ENCODE results near the gene CUL5.
"Not testable (repeated sequence)": the region's sequence is repeated elsewhere in the genome, so short reads cannot be mapped to it uniquely, and the experiment has no call there.

The CUL5 gene

DNA sequence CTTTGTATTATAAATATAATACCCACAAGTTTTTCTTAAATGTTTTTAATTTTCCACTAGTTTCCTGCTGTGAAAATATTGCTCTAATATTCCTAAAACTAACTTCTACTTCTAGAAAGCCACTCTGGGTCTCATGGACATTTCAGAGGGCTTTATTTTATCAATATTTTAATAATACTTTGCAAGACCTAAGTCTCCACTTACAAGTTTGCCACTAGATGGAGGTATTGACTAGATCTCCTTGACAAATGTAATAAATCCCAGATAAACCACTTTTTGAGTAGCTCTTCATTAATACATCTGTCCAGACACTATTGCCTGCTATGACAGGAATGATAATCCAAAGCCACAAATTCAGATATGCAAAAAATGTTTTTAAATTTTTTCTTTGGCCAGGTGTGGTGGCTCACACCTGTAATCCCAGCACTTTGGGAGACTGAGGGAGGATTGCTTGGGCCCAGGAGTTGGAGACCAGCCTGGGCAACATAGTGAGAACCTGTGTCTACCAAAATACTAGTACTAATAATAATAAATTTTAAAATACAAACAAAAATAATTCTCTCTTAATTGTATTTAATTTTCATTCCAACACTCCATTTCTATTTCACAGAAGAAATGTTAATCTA is 109.2 kb downstream of the CUL5 start:
- peak; percentile 33 for DNase-seq

DNA sequence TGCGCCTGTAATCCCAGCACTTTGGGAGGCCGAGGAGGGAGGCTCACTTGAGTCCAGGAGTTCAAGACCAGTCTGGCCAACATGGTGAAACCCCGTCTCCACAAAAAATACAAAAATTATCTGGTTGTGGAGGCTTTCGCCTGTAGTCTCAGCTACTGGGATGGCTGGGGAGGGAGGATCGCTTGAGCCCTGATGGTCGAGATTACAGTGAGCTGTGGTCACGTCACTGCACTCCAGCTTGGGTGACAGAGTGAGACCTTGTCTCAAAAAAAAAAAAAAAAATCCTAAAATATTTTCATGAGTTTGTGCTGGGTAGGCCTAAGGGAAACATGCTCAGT is 112.2 kb downstream of the CUL5 start:
- DNase-seq, result not testable (repeated sequence)

DNA sequence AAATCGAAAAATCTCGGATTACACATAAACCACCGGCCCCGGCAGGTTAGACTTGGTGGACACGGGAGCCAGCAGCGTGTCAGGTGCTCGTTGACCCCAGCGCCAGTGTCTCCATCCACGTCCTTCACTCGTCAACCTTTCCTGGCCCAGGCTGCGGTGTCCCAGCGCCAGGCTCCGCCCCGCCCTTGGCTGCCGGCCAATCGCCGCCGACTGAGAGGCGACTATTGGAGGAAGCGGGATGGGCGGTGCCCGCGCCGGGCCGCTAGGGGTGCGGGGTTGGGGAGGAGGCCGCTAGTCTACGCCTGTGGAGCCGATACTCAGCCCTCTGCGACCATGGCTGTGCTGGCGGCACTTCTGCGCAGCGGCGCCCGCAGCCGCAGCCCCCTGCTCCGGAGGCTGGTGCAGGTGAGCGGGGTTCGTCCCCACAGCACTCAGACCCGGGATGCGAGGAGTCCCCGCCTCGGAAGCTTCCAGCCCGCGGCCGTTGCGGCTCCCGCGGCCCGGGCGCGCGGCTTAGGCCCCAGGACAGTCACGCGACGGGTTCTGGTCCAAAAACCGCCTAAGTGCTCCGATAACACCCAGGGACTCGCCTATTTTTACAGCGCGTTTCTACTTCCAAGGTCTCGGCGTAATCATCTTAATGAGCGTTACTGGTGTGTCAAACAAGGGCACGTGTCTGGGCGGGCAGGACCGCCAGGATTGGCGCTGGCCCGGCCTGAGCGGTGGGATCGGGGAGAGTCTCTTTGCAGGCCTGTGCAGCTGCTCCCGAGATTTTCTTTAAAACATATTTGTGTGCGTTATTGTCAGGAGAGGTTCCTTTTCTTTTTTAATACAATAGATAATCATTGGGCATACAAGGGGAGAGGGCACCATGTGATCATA is 112.8 kb downstream of the CUL5 start, which contains the start of gene ACAT1:
Gene ACAT1, plus strand, starts transcription at position 294 of the 882 bp plus-strand sequence. Its CDS starts 40 bp downstream, at position 334.
- peak; percentile 81 for DNase-seq

DNA sequence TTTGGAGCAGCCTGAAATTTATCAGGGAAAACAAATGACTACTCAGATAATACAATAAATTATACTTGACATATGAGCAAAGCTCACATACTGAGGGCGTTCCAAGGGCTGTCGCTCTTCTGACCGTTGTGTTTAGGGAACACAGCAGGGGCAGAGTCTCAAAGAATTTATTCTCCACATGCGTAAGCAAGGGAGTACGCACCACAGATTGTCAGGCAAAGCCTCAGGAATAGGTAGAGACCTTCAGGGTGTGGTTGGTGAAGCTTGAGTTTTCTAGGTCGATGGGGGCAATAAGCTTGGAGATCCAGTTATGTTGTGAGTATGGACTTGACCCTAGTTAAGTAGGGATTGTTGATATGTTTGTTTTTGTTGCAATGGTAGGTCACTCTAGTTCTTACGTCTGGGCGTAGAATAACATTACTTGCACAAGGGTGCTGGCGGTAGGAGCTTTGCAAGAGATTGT is 113.5 kb downstream of the CUL5 start:
- no peak for DNase-seq

DNA sequence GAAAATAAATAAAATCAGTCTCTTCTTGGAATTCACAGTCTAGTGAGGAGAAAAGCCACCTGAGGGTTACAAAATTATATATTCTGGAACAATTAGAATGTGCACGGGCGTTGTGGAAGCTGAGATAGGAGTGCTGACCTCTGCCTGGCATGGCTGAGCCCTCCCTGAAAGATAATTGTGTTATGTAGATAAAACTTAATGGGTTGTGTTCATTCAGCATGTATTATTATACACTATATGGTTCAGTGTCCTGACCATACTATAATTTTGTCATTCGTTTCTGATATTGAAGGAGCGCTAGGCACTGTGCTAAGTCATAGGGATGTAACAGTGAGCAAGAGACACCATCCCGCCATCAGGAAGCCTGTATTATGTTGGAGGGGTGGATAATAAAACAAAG is 116.4 kb downstream of the CUL5 start:
- no peak for DNase-seq

DNA sequence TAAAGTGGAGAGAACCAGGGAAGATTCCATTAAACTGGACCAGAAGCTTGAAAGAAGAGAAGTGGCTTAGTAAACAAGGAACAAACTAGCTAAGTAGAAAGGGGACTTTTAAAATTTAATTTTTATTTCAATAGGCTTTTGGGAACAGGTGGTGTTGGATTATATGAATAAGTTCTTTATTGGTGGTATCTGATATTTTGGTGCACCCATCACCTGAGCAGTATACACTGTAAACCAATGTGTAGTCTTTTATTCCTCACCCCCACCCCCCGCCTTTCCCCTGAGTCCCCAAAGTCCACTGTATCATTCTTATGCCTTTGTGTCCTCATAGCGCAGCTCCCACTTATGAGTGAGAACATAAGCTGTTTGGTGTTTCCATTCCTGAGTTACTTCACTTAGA is 120.1 kb downstream of the CUL5 start:
- no peak for DNase-seq

DNA sequence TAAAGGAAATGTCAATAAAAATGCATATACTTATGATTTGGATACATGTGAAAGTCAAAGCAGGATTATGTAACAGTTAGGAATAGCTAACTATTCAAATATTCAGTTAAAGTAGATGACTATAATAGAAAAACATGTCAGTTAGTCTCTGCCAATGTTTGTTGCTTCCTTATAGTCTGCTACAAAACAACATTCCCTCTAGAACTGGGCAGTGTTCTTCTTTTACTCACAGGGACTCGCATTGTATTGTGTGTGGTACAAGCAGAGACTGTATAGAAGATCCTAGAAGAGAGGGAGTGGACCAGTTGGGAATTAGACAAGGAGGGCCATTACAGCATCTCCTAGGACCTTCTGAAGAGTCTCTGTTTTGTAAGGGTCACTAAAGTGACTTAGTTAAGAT is 123.3 kb downstream of the CUL5 start:
- DNase-seq, result no peak

DNA sequence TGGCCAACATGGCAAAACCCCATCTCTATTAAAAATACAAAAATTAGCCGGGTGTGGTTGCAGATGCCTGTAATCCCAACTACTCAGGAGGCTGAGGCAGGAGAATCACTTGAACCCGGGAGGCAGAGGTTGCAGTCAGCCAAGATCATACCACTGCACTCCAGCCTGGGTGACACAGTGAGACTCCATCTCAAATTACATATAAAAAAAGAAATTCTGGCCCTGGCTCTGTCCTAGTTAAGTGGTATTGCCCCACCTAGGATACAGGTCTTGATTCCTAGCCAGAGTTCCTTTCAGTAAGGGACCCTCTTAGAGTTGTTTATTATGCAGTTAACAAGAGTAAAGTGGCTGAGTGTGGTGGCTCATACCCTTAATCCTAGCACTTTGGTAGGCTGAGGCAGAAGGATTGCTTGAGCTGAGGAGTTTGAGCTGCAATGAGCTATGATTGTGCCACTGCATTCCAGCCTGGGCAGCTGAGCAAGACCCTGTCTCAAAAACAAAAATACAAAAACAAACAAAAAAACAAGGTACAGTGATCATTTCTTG is 124.4 kb downstream of the CUL5 start:
- not testable (repeated sequence) for DNase-seq

DNA sequence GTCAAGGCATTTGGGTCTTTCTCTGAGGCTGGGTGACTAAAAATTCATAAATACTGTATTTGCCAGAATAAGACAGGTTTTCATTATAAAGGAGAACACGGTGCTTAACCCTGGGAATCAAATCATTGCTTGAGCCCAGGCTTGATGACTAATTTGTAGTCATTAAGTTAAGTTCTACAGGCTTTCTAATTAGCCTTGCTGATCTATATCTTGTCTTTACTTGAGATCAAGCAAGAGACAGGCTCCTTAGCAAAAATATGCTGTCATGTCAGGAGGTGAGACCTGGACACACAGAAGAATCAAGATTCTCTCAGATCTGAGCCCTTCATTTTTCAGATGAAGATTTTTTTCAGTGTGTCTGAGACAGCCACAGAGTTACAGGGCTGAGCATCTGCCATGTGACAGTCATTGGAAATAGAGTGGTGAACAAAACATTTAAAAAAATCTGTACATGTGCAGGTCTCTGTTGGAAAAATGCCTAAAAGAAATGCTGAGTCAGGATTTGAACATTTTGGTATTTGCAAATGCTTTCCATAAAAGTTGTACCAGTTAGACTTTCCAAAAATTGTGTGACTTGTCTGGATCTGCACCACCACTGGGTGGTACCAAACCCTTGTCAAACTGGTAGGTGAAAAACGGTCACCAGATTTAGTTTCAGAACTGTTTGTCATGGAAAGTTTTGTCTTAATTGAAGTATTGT is 127.3 kb downstream of the CUL5 start:
- DNase-seq, result no peak

DNA sequence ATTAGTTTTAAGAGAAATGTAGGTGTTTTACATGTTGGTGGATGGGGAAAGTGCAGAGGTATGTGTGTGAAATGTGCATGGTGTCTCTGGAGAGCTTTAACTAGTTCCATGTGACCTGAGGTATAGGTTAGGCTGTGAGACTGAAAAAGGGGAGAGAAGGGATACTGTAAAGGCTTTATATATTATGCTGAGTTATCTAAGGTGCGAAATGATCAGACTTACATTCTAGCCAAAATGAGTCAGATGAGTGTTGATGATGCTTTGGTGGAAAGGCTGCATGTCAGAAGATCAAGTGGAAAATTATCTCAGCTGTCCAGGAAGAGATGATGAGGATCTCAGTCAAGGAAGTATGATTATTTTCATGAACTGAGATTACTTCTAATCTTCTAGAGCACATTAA is 128.5 kb downstream of the CUL5 start:
- DNase-seq, result no peak

DNA sequence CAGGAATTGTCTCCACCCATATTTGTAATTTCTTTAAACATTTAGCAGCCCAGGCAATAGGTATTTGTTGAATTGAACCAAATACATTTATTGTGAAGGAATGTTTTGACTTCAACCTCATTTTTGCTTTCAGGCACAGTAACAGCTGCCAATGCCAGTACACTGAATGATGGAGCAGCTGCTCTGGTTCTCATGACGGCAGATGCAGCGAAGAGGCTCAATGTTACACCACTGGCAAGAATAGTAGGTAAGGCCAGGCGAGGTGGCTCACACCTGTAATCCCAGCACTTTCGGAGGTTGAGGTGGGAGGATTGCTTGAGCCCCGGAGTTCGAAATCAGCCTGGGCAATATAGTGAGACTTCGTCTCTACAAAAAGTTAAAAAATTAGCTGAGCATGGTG is 133.6 kb downstream of the CUL5 start:
- DNase-seq, result no peak

DNA sequence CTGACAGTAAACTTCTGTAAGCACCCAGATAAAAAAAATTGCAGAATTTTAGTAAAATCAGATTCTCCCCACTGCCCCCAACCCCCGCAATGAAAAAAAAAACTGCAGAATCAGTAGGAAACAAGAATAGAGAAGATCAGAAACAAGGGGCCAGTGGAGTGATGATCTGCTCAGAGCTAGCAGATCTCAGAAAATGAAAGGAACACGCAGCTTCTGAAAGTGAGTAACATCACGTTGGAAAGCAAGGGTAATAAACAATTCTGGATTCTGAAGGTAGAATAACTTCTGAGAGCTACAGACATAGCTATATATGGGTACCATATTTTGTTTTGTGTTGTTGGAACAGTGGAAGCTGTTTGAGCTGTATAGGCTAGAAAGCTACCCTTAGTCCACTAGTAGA is 135.9 kb downstream of the CUL5 start:
- no peak for DNase-seq

DNA sequence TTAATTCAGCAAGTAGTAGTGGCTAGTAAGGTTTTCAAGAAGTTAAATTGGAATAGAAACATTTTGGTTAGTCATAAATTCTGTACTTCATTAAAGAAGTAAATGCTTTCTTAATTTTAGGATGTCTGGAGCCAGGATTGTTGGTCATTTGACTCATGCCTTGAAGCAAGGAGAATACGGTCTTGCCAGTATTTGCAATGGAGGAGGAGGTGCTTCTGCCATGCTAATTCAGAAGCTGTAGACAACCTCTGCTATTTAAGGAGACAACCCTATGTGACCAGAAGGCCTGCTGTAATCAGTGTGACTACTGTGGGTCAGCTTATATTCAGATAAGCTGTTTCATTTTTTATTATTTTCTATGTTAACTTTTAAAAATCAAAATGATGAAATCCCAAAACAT is 138.5 kb downstream of the CUL5 start:
- no peak for DNase-seq

DNA sequence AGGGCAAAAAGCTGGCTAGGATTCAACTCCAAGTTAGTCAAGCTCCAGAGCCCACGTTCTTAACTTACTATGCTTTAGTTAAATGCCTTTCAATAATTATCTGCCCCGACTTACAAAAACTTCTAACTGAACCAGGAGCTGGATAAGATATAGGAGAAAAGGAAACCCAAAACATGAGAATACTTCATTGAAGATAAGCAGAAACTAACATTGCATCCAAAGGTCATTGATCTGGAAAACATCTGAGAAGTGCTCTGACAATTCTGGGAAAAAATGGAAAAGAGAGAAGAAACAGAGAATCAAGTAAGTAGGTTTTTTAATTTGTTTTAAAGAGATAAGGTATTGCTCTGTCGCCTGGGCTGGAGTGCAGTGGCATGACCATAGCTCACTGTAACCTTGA is 139.9 kb downstream of the CUL5 start:
- DNase-seq, result no peak

DNA sequence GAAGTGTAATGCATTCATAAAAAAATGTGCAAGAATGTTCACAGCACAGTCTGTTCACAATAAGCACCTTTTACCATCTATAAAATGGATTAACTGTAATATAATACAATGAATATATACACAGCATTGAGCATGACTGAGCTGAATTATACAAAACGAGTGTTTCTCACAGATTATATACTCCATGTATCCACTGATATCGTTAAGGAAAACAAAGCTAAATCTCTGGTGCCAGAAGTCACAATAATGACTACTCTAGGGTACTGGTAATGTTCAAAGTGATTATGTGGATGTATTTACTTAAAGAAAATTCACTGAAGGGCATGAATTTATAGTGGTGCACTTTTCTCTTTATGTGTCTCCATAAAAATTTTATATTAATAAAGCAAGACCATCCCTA is 145.9 kb downstream of the CUL5 start:
- DNase-seq, result no peak

Data from DMS79 (cell line).